ENCODE data around the gene CFAP57.
A peak's percentile ranks its signal among the peaks of the same experiment; 100 is the strongest.

The CFAP57 gene

DNA sequence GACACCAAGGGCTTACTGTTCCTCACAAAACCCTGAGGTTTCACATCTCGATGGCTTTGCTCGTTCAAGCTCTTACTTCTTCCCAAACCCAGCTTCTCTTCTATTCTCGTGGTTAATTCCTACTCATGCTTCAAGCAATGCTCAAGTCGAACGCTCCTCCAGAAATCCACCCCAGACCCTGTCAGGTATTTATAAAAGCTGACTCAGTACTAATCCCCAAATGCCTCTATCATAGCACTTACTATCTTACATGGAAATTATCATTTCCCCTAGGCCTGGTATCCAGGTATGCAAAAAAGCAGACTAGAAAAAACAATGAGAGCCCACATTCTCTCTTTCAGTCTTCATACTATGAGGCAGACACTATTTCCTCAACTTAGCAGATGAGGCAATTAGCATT lies 6.4 kb upstream of the CFAP57 start:
- H3K4me3 ChIP-seq (ENCODE audit: control insufficient read depth, low read depth, low read length), result no peak overlapping the region
- no peak for DNase-seq (ENCODE audit: low read depth)
- TF ChIP-seq, protein P1, sequence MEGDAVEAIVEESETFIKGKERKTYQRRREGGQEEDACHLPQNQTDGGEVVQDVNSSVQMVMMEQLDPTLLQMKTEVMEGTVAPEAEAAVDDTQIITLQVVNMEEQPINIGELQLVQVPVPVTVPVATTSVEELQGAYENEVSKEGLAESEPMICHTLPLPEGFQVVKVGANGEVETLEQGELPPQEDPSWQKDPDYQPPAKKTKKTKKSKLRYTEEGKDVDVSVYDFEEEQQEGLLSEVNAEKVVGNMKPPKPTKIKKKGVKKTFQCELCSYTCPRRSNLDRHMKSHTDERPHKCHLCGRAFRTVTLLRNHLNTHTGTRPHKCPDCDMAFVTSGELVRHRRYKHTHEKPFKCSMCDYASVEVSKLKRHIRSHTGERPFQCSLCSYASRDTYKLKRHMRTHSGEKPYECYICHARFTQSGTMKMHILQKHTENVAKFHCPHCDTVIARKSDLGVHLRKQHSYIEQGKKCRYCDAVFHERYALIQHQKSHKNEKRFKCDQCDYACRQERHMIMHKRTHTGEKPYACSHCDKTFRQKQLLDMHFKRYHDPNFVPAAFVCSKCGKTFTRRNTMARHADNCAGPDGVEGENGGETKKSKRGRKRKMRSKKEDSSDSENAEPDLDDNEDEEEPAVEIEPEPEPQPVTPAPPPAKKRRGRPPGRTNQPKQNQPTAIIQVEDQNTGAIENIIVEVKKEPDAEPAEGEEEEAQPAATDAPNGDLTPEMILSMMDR (conservative IDR thresholded peaks at IDR 0.05; ENCODE audit: control insufficient read depth, insufficient read depth, low read depth, low read length), result no peak

DNA sequence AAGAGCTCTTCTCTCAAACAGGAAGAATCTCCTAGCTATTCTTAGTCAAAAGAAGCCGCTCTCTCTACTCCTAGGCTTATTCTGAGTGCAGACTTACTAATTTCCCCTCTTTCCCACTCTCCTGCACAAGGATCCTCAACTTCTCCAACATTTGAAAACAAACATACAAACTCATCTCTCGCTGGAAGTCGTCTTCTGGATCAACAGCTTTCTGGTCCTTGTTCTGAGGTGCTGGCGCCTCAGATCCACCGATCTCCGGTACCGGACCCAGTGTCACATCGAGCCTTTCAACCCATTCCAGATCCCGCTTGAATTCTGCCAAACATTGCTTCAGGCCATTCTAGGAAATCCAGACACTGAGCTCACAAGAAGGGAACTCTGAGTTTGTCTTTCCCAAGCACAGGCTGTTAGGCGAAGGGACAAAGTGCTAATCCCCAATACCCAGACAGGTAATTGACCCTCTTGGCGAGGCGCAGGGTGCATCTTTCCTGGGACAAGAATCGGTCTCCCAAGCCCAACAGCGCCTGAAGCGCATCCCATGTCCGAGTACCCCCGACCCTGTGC lies 736 bp upstream of the CFAP57 start:
- peak; percentile 3 for DNase-seq (ENCODE audit: low read depth)
- H3K4me3 ChIP-seq (ENCODE audit: control insufficient read depth, low read depth, low read length), result peak overlapping the region; percentile 100
- TF ChIP-seq, protein P1 (conservative IDR thresholded peaks at IDR 0.05; ENCODE audit: control insufficient read depth, insufficient read depth, low read depth, low read length), result no peak

DNA sequence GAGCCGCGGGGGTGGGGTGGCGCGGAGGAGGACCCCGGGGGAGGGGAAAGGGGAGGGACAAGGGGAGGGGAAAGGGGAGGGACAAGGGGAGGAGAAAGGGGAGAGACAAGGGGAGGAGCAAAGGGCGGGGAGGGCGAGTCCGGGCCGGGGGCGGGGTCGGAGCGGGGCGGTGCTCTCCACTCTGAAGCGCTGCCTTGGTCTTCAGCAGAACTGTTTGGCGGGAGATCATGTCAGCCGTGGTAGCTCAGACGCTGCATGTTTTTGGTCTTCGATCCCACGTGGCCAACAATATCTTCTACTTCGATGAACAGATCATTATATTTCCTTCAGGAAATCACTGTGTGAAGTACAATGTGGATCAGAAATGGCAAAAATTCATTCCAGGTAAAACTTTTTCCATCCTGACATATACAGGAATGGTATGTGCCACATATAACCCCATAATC lies 420 bp downstream of the CFAP57 start:
- H3K4me3 ChIP-seq (ENCODE audit: control insufficient read depth, low read depth, low read length), result peak overlapping the region; percentile 100
- DNase-seq (ENCODE audit: low read depth), result peak; percentile 88
- TF ChIP-seq, protein P1 (conservative IDR thresholded peaks at IDR 0.05; ENCODE audit: control insufficient read depth, insufficient read depth, low read depth, low read length), result no peak

DNA sequence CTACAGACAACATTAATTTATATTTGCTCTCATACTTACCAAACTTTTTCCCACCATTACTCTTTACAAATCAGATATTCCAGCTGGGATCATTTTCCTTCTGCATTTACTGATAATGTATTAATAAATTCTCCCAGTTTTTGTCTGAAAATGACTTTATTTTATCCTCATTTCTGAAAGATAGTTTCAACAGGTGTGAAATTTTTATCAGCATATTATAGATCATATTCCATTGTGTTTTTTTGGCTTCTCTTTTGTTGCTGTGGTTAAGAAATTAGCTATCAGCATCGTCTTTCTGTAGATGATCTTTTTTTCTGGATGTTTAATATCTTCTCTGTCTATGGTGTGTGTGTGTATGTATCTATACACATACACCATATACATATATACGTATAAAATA lies 2.7 kb downstream of the CFAP57 start:
- no peak overlapping the region for H3K4me3 ChIP-seq (ENCODE audit: control insufficient read depth, low read depth, low read length)
- no peak for DNase-seq (ENCODE audit: low read depth)
- TF ChIP-seq, protein P1 (conservative IDR thresholded peaks at IDR 0.05; ENCODE audit: control insufficient read depth, insufficient read depth, low read depth, low read length), result no peak

DNA sequence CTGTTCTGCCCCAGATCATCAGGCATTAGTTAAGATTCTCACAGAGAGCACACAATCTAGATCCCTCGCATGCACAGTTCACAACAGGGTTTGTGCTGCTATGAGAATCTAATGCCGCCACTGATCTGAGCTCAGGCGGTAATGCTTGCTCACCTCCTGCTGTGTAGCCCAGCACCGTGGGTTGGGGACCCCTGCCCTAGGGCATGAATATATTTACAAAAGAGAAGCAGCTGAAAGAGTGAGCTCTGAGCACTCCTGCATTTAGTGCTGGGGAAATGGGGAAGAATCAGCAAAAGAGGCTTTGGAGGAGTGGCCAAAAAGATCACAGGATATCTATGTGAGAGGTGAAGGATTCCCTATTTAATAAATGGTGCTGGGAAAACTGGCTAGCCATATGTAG lies 5.6 kb downstream of the CFAP57 start:
- no peak for DNase-seq (ENCODE audit: low read depth)
- no peak overlapping the region for H3K4me3 ChIP-seq (ENCODE audit: control insufficient read depth, low read depth, low read length)
- TF ChIP-seq, protein P1 (conservative IDR thresholded peaks at IDR 0.05; ENCODE audit: control insufficient read depth, insufficient read depth, low read depth, low read length), result no peak

DNA sequence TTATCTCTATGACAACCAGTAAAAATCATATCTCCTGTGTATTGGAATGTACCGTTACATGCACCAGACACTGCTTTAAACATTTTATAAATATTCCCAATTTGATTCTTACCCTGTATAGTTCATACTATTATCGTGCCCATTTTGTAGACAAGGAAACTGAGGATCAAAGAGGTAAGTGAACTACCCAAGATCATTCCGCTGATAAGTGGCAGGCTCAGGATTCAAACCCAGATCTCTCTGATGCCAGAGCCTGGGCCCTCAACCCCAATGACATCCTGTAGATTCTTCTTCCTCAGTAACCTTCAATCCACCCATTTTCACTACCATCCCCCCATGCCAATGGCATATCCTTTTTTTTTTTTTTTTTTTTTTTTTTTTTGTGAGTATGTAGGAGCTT lies 12.3 kb downstream of the CFAP57 start:
- H3K4me3 ChIP-seq (ENCODE audit: control insufficient read depth, low read depth, low read length), result no peak overlapping the region
- TF ChIP-seq, protein P1 (conservative IDR thresholded peaks at IDR 0.05; ENCODE audit: control insufficient read depth, insufficient read depth, low read depth, low read length), result no peak
- DNase-seq (ENCODE audit: low read depth), result no peak

DNA sequence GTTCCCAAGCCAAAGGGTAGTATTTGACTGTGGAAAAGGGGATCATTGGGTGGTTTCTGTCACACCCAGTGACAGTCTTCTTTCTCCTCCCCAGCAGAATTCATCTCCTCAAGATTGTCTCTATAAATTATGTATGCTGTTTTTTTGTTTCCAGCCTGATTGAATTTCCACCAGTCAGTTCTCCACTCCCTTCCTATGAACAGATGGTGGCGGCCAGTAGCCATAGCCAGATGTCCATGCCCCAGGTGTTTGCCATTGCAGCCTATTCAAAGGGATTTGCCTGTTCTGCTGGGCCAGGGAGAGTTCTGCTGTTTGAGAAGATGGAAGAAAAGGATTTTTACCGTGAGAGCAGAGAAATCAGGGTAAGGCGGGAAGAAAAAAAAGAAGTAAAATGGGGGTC lies 12.9 kb downstream of the CFAP57 start:
- TF ChIP-seq, protein P1 (conservative IDR thresholded peaks at IDR 0.05; ENCODE audit: control insufficient read depth, insufficient read depth, low read depth, low read length), result no peak
- DNase-seq (ENCODE audit: low read depth), result no peak

More for the DNA sequence above, 12.9 kb downstream of the CFAP57 start:
- no peak overlapping the region for H3K4me3 ChIP-seq (ENCODE audit: control insufficient read depth, low read depth, low read length)

Data from fibroblast of mammary gland (primary cell).